GM23248 (cell line): Measurements from ENCODE around the gene SYT1. TPM values are rescaled to one million over a fixed set of nuclear protein-coding genes. Genes with fewer than 3 reads are reported as not detected.

ENCODE experiments used
- DNase-seq: peaks from one replicate; pipeline ENCODE4 v3.0.0-alpha.2; 2015
- H2AFZ ChIP-seq: fragments of 200-600 bp; sonication (generic); 2 replicates; pipeline ENCODE4 v1.6.1; 2016; ENCODE audit warnings: antibody characterized with exemption
- H3F3A ChIP-seq: fragments of 200-600 bp; sonication (generic); 2 replicates; pipeline ENCODE4 v1.6.1; 2016; ENCODE audit warnings: mild to moderate bottlenecking, antibody characterized with exemption, mixed run types; ENCODE audit not compliant: insufficient read depth
- H3K27ac ChIP-seq: fragments of 200-600 bp; sonication (generic); 2 replicates; pipeline ENCODE4 v1.5.1; 2016; ENCODE audit warnings: mild to moderate bottlenecking
- H3K27me3 ChIP-seq: fragments of 200-600 bp; sonication (generic); replicated peaks from 2 replicates; pipeline ENCODE4 v1.6.1; 2016; ENCODE audit warnings: mild to moderate bottlenecking; ENCODE audit not compliant: insufficient read depth
- H3K36me3 ChIP-seq: fragments of 200-600 bp; sonication (generic); 2 replicates; pipeline ENCODE4 v1.6.1; 2016; ENCODE audit warnings: low read depth, mild to moderate bottlenecking
- H3K4me1 ChIP-seq: fragments of 200-600 bp; sonication (generic); 2 replicates; pipeline ENCODE4 v1.6.1; 2016; ENCODE audit warnings: mild to moderate bottlenecking; ENCODE audit not compliant: insufficient read depth
- H3K4me2 ChIP-seq: fragments of 200-600 bp; sonication (generic); one replicate; pipeline ENCODE4 v1.6.1; 2016; ENCODE audit warnings: mild to moderate bottlenecking; ENCODE audit not compliant: unreplicated experiment
- H3K4me3 ChIP-seq: fragments of 200-600 bp; sonication (generic); 2 replicates; pipeline ENCODE4 v1.5.1; 2016; ENCODE audit warnings: mild to moderate bottlenecking
- H3K79me2 ChIP-seq: fragments of 200-600 bp; sonication (generic); 2 replicates; pipeline ENCODE4 v1.6.1; 2016; ENCODE audit warnings: mild to moderate bottlenecking; ENCODE audit not compliant: insufficient read depth
- H3K9ac ChIP-seq: fragments of 200-600 bp; sonication (generic); 2 replicates; pipeline ENCODE4 v1.6.1; 2016; ENCODE audit warnings: mild to moderate bottlenecking
- H3K9me2 ChIP-seq: fragments of 200-600 bp; sonication (generic); 2 replicates; pipeline ENCODE4 v1.6.1; 2016; ENCODE audit warnings: mixed run types, mild to moderate bottlenecking, moderate library complexity; ENCODE audit not compliant: insufficient read depth
- H3K9me3 ChIP-seq: fragments of 200-600 bp; sonication (generic); one replicate; pipeline ENCODE4 v1.6.1; 2017; ENCODE audit warnings: low read depth
- H4K20me1 ChIP-seq: fragments of 200-600 bp; sonication (generic); 2 replicates; pipeline ENCODE4 v1.6.0; 2016; ENCODE audit not compliant: insufficient read depth
- EZH2 ChIP-seq: fragments of 200-600 bp; sonication (generic); IDR thresholded peaks from 2 replicates; pipeline ENCODE4 v1.6.1; 2018; ENCODE audit warnings: antibody characterized with exemption, mild to moderate bottlenecking; ENCODE audit not compliant: insufficient read depth, poor library complexity, severe bottlenecking
- EZH2phosphoT487 ChIP-seq: fragments of 200-600 bp; sonication (generic); IDR thresholded peaks from 2 replicates; pipeline ENCODE4 v1.6.1; 2018; ENCODE audit warnings: antibody characterized with exemption, moderate library complexity, mild to moderate bottlenecking, low read depth; ENCODE audit not compliant: insufficient read depth
- WGBS, 2 experiments: methylation state at CpG; one replicate each; pipeline ENCODE4 v1.1.6; 2015 to 2017; ENCODE audit warnings: low lambda C conversion rate in 2 of 2, low coverage in 1 of 2; ENCODE audit errors: missing lambda C conversion rate in 2 of 2; 5-methylcytosine and 5-hydroxymethylcytosine counted together
- in situ Hi-C: fragments of 300-500 bp; cut with MboI; formaldehyde crosslinking; loops from 2 replicates; pipeline ENCODE4 v1.15.0; 2020
- polyA plus RNA-seq: library from polyadenylated mRNA; unstranded; fragments of >200 nt; fragmentation: Nextera tagmentation; extraction: Ambion mirVana; gene quantifications from 2 replicates; pipeline ENCODE4 v1.2.1, GENCODE V29; 2016
- total RNA-seq: library from RNA; depleted of rRNA; stranded (reverse); fragments of >200 nt; shearing (Covaris generic); gene quantifications from 2 replicates; pipeline ENCODE4 v1.2.3, GENCODE V29; 2014

Gene SYT1
- total and polyA plus RNA-seq, 2 experiments from 2014 or later = 1.7 to 2.4 TPM

GRCh38 chr12:79326663-79327062, 462.1 kb downstream of the SYT1 start:
- Histone ChIP-seq H3K36me3 (no peaks in the 10 kb centered on the region), H2AFZ (no peak overlapping the region), H3K4me1 (peaks cover 18% of the 10 kb centered on the region), H3F3A (peaks cover 17% of the 10 kb centered on the region; the same call in 1 of the 2 replicates), H3K4me3 (no peak overlapping the region), H3K4me2 (no peak overlapping the region), H3K9ac (no peak overlapping the region), H3K9me2 (no peaks in the 10 kb centered on the region), H3K27me3 (no peaks in the 10 kb centered on the region), H4K20me1 (no peaks in the 10 kb centered on the region), H3K27ac (no peak overlapping the region), H3K79me2 (no peaks in the 10 kb centered on the region), H3K9me3 (no peaks in the 10 kb centered on the region)
- TF ChIP-seq EZH2phosphoT487 (no peak), EZH2 (no peak)
- in situ Hi-C loops = no loop called here
- WGBS, 2 experiments = 94 to 96% methylated on average over 2 of the region's 2 CpGs
- no peak for DNase-seq

- Histone ChIP-seq H2AFZ (no peak overlapping the region), H3K27ac (no peak overlapping the region), H3K4me3 (no peak overlapping the region), H3K27me3 (no peaks in the 10 kb centered on the region), H3K36me3 (no peaks in the 10 kb centered on the region), H3K4me2 (no peak overlapping the region), H3K9me3 (no peaks in the 10 kb centered on the region), H3K9ac (no peak overlapping the region), H3K4me1 (peaks cover 25% of the 10 kb centered on the region), H3K9me2 (no peaks in the 10 kb centered on the region), H3K79me2 (no peaks in the 10 kb centered on the region), H3F3A (peaks cover 17% of the 10 kb centered on the region; the same call in 1 of the 2 replicates), H4K20me1 (no peaks in the 10 kb centered on the region)
- in situ Hi-C loops = no loop called here
- no peak for DNase-seq
- 96 to 97% methylated on average over 1 of the region's 1 CpG for WGBS, 2 experiments
- no peak for TF ChIP-seq EZH2phosphoT487
Observed at GRCh38 chr12:79327465-79327864, 462.9 kb downstream of the SYT1 start.

- Histone ChIP-seq H2AFZ (no peak overlapping the region), H4K20me1 (no peaks in the 10 kb centered on the region), H3F3A (peaks cover 17% of the 10 kb centered on the region; the same call in 1 of the 2 replicates), H3K27me3 (no peaks in the 10 kb centered on the region), H3K4me2 (no peak overlapping the region), H3K79me2 (no peaks in the 10 kb centered on the region), H3K36me3 (no peaks in the 10 kb centered on the region), H3K27ac (no peak overlapping the region), H3K4me1 (peaks cover 25% of the 10 kb centered on the region), H3K9ac (no peak overlapping the region), H3K9me3 (no peaks in the 10 kb centered on the region), H3K9me2 (no peaks in the 10 kb centered on the region), H3K4me3 (no peak overlapping the region)
- in situ Hi-C loops = no loop called here
- DNase-seq = peak; percentile 29
- 79 to 87% methylated on average over 2 of the region's 2 CpGs for WGBS, 2 experiments
- no peak for TF ChIP-seq EZH2
- no peak for TF ChIP-seq EZH2phosphoT487
Observed at GRCh38 chr12:79329933-79330332, 465.4 kb downstream of the SYT1 start.

- Histone ChIP-seq H3F3A (peaks cover 17% of the 10 kb centered on the region; the same call in 1 of the 2 replicates), H2AFZ (no peak overlapping the region), H3K27ac (no peak overlapping the region), H3K36me3 (no peaks in the 10 kb centered on the region), H3K9ac (no peak overlapping the region), H3K4me2 (no peak overlapping the region), H3K27me3 (no peaks in the 10 kb centered on the region), H3K9me2 (no peaks in the 10 kb centered on the region), H3K4me3 (no peak overlapping the region), H3K79me2 (no peaks in the 10 kb centered on the region), H3K4me1 (peaks cover 25% of the 10 kb centered on the region), H3K9me3 (no peaks in the 10 kb centered on the region), H4K20me1 (no peaks in the 10 kb centered on the region)
- WGBS, 2 experiments = 34 to 59% methylated on average over 1 of the region's 1 CpG
- no peak for TF ChIP-seq EZH2phosphoT487
- TF ChIP-seq EZH2 = no peak
- in situ Hi-C loops = no loop called here
- peak; percentile 43 for DNase-seq
Observed at GRCh38 chr12:79331870-79332269, 467.3 kb downstream of the SYT1 start.

GRCh38 chr12:79333144-79333543, 468.6 kb downstream of the SYT1 start:
- Histone ChIP-seq H3K79me2 (no peaks in the 10 kb centered on the region), H3K4me2 (no peak overlapping the region), H3K9me3 (no peaks in the 10 kb centered on the region), H3K27me3 (no peaks in the 10 kb centered on the region), H3K27ac (no peak overlapping the region), H3K4me3 (no peak overlapping the region), H4K20me1 (no peaks in the 10 kb centered on the region), H3K9ac (no peak overlapping the region), H3K9me2 (no peaks in the 10 kb centered on the region), H3K36me3 (no peaks in the 10 kb centered on the region), H3F3A (peaks cover 17% of the 10 kb centered on the region; the same call in 1 of the 2 replicates), H3K4me1 (peaks cover 25% of the 10 kb centered on the region), H2AFZ (no peak overlapping the region)
- no peak for TF ChIP-seq EZH2phosphoT487
- no peak for TF ChIP-seq EZH2
- WGBS, 2 experiments = 93 to 97% methylated on average over 3 of the region's 3 CpGs
- no peak for DNase-seq
- in situ Hi-C loops = no loop called here
